GM10847 (cell line): ENCODE measurements around the gene PKIB.

Experiments used
- POLR2A ChIP-seq: IDR thresholded peaks from 2 replicates; pipeline ENCODE4 v1.6.1; 2011; ENCODE audit not compliant: insufficient read length; ENCODE audit errors: extremely low read depth

The PKIB gene

DNA sequence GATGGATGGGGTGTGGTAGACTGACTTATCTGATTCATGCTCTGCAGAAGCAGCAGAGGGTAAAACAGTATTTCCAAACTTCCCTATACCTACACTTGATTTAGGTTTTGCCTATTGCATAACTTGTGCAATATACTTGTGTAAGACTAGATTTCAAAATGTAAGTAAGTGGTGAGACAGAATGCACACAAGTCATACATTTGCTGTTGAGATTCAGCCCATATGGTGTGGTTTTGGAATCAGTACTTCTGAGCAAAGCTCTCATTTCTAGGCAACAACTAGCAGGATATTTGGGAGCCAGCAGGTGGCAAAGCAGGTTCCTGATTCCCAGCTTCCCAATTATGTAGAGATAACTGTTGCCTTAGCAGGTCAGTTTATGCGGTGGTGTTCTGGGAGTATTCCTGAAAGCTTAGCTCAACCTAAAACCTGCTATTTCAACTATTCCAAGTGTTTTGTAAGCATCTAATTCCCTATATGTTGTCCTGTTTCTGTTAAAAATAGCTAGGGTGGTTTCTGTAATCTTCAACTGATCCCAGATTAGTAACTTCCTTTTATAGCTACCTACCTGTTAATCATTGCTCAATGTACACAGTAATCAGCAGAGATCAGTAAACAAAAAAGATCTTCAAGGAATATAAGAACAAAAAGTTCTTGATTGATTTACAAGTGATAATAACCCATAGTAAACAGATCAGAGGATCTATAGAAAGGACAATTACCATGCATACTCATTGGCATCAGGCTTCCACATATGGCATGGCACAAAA is 160.8 kb downstream of the PKIB start:
- no peak for TF ChIP-seq POLR2A

DNA sequence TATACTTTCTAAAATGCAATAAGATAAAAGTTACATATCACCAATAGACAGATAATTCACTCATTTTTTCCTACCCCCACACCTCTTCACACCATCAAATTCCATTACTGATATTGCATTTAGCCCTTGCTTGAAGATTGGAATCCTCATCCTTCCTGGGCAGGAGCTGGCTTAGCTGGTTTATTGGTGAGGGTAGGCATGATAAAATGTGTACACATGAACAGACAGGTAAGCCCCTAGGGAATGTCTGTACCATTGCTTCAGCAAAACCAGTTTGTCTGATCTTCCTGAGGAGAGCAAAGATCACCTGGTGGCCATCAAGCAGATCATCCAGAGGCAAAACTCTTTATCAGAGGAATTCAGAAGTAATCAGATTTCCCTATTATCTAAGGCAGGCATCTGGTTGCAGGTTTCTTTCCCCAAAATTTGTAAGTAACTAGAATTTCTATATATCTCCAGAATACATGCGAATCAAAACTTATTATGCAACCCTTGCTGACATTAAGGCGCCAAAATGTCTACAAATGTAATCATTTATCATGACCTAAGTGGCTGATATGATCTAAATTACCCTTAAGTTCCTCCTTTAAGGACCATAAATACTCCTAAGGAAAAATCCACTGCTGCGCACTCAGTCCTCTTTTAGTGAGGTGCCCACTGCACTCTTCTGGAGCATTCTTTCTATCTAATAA is 162.7 kb downstream of the PKIB start:
- TF ChIP-seq POLR2A = no peak
